GM21390 (cell line): ENCODE results near the gene ULBP1.
"Not testable (repeated sequence)": the region's sequence is repeated elsewhere in the genome, so short reads cannot be mapped to it uniquely, and the experiment has no call there.

ENCODE experiments used
- ATAC-seq: cut with Tn5 transposase; IDR thresholded peaks from one replicate; pipeline ENCODE4 v1.9.1; 2021; ENCODE audit not compliant: unreplicated experiment

The ULBP1 gene

GRCh38 chr6:149974394-149974793 lies 10.7 kb downstream of the ULBP1 start:
- not testable (repeated sequence) for ATAC-seq

- ATAC-seq, result no peak
Observed at GRCh38 chr6:149974825-149975224, 11.1 kb downstream of the ULBP1 start.

- ATAC-seq, result no peak
Observed at GRCh38 chr6:149975400-149975799, 11.7 kb downstream of the ULBP1 start.

- no peak for ATAC-seq
Observed at GRCh38 chr6:149977221-149977620, 13.5 kb downstream of the ULBP1 start.

- ATAC-seq, result no peak
Observed at GRCh38 chr6:149978610-149979009, 14.9 kb downstream of the ULBP1 start.

GRCh38 chr6:149979293-149979692 lies 15.6 kb downstream of the ULBP1 start:
- no peak for ATAC-seq

GRCh38 chr6:149983145-149983544 lies 19.4 kb downstream of the ULBP1 start:
- no peak for ATAC-seq

- no peak for ATAC-seq
Observed at GRCh38 chr6:149984773-149985172, 21.0 kb downstream of the ULBP1 start.

- no peak for ATAC-seq
Observed at GRCh38 chr6:149985481-149985937, 21.8 kb downstream of the ULBP1 start.

GRCh38 chr6:149987602-149988107 lies 23.9 kb downstream of the ULBP1 start:
- ATAC-seq, result no peak

GRCh38 chr6:149988550-149989346 lies 25.0 kb downstream of the ULBP1 start:
- ATAC-seq, result no peak

- no peak for ATAC-seq
Observed at GRCh38 chr6:149990212-149990660, 26.5 kb downstream of the ULBP1 start.

GRCh38 chr6:149990661-149991471 lies 27.1 kb downstream of the ULBP1 start:
- ATAC-seq, result no peak

GRCh38 chr6:149991472-149991795 lies 27.7 kb downstream of the ULBP1 start:
- not testable (repeated sequence) for ATAC-seq

- ATAC-seq, result no peak
Observed at GRCh38 chr6:149991838-149992237, 28.1 kb downstream of the ULBP1 start.

GRCh38 chr6:149995235-149995750 lies 31.6 kb downstream of the ULBP1 start:
- no peak for ATAC-seq

GRCh38 chr6:149995971-149996370 lies 32.2 kb downstream of the ULBP1 start:
- no peak for ATAC-seq

GRCh38 chr6:149999636-150000035 lies 35.9 kb downstream of the ULBP1 start:
- no peak for ATAC-seq

- ATAC-seq, result peak; percentile 36
Observed at GRCh38 chr6:150001295-150002008, 37.7 kb downstream of the ULBP1 start.

- no peak for ATAC-seq
Observed at GRCh38 chr6:150002710-150003109, 39.0 kb downstream of the ULBP1 start.

GRCh38 chr6:150003599-150003998 lies 39.9 kb downstream of the ULBP1 start:
- ATAC-seq, result not testable (repeated sequence)
